Activated CD8-positive, alpha-beta memory T cell treated with anti-CD3 and anti-CD28 coated beads for 36 hours (primary cell): ENCODE results near the gene ZNF467. TPM values are rescaled to one million over a fixed set of nuclear protein-coding genes. Genes with fewer than 3 reads are reported as not detected.

ENCODE experiments used
- CTCF ChIA-PET: fragments of 350-600 bp; sonication (Branson Sonifier 250); formaldehyde crosslinking; loops from one replicate; lab custom pipeline; 2021; ENCODE audit warnings: antibody characterized with exemption; lab: Charles Lee
- POLR2A ChIA-PET: fragments of 350-600 bp; sonication (Branson Sonifier 250); formaldehyde crosslinking; loops from one replicate; lab custom pipeline; 2021; ENCODE audit warnings: antibody characterized with exemption; lab: Charles Lee
- total RNA-seq, 2 experiments: library from RNA; stranded (reverse); gene quantifications; one replicate each; pipeline ENCODE4 v1.2.3, GENCODE V29; 2021

ZNF467 gene
- total RNA-seq, 2 experiments from 2014 or later, result not detected

- ChIA-PET CTCF (no interaction called here), POLR2A (no interaction called here)
Observed at GRCh38 chr7:149811831-149812490, 38.6 kb upstream of the ZNF467 start.

DNA sequence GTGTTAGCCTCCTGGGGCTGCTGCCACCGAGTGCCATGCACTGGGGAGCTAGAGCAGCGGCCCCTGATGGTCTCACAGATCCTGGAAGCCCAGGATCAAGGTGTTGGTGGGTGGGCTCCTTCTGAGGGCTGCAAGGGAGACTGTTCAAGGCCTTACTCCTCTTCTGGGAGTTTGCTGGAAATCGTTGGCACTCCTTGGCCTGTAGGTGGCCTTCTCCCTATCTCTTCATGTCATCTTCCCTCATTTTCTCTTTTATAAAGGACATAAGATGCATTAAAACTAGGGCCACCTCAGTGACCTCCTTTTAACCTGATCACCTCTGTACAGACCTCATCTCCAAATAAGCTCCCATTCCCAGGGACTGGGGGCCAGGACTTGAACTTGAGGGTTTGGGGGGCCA, 37.8 kb upstream of the ZNF467 start:
- CTCF ChIA-PET, result no interaction called here
- POLR2A ChIA-PET, result no interaction called here

DNA sequence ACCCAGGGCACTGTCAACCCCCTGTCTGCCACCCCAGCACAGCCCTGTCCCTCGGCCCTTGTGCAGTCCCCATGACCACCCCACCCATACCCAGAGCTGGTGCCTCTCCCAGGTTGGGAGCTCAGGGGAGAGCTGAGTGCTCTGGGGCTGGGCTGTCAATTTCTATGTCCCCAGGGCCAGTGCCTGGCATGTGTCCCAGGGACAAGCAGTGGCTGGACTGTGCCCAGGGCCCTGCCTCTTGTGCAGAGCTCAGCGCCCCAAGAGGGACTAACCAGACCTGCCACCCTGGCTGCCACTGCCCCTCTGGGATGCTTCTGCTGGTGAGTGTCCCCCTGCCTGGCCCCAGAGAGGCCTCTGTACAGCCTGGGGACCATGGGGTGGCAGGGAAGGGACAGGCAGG, 35.8 kb upstream of the ZNF467 start:
- CTCF ChIA-PET, result no interaction called here

GRCh38 chr7:149808311-149808710, 34.9 kb upstream of the ZNF467 start:
- CTCF ChIA-PET, result interaction anchor here (1.0 kb wide), 1 partner anchor 146 kb away, joined by 3 read pairs; no protein-coding TSS in a partner anchor
- POLR2A ChIA-PET, result no interaction called here

More for the DNA sequence above, 35.8 kb upstream of the ZNF467 start:
- POLR2A ChIA-PET, result no interaction called here

DNA sequence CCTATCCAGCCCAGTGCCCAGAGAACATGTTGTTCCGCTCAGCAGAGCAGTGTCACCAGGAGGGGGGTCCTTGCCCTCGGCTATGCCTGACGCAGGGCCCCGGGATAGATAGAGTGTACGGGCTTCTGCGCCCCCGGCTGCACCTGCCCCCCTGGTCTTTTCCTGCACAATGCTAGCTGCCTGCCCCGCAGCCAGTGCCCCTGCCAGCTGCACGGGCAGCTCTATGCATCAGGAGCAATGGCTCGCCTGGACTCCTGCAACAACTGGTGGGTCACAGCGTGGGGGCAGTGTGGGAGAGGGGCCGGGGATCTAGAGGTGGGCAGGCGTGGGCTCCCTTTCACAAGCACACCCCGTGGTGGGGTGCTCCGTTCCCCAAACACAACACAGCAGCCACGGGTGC, 33.3 kb upstream of the ZNF467 start:
- POLR2A ChIA-PET, result no interaction called here
- CTCF ChIA-PET, result interaction anchor here (0.9 to 1.1 kb wide), 3 partner anchors 11 to 144 kb away, joined by 3 to 4 read pairs (median 3); no protein-coding TSS in a partner anchor

- CTCF ChIA-PET, result no interaction called here
- POLR2A ChIA-PET, result no interaction called here
Observed at GRCh38 chr7:149804106-149804505, 30.7 kb upstream of the ZNF467 start.

DNA sequence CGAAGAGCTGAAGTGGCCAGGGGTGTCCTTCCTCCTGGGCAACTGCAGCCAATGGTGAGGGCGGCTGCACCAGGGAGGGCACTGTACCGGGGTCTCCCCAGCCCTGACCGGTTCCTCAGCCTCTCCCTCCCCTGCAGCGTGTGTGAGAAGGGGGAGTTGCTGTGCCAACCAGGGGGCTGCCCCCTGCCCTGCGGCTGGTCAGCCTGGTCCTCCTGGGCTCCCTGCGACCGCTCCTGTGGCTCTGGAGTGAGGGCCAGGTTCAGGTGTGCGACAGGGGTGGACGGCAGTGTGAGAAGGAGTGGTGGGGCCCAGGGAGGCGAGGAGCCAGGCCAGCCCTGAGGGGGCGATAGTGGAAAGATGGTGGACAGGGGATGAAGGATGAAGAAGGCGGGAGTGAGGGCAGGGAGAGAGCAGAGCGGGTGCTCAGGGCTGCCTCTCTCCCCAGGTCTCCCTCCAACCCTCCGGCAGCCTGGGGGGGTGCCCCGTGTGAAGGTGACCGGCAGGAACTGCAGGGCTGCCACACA, 30.2 kb upstream of the ZNF467 start:
- ChIA-PET CTCF (no interaction called here), POLR2A (no interaction called here)

- CTCF ChIA-PET, result no interaction called here
- POLR2A ChIA-PET, result no interaction called here
Observed at GRCh38 chr7:149802966-149803365, 29.6 kb upstream of the ZNF467 start.

- ChIA-PET POLR2A (no interaction called here), CTCF (interaction anchor here (0.8 kb wide), 1 partner anchor 51 kb away, joined by 3 read pairs; no protein-coding TSS in a partner anchor)
Observed at GRCh38 chr7:149801816-149802215, 28.4 kb upstream of the ZNF467 start.

GRCh38 chr7:149801002-149801566, 27.7 kb upstream of the ZNF467 start:
- ChIA-PET CTCF (interaction anchor here (0.8 kb wide), 1 partner anchor 50 kb away, joined by 3 read pairs; no protein-coding TSS in a partner anchor), POLR2A (no interaction called here)

- POLR2A ChIA-PET, result no interaction called here
- CTCF ChIA-PET, result interaction anchor here (0.7 to 1.6 kb wide), 4 partner anchors 29 to 137 kb away, joined by 3 to 7 read pairs (median 4); no protein-coding TSS in a partner anchor
Observed at GRCh38 chr7:149800169-149800555, 26.8 kb upstream of the ZNF467 start.

- ChIA-PET POLR2A (no interaction called here), CTCF (interaction anchor here (0.7 to 1.6 kb wide), 4 partner anchors 29 to 137 kb away, joined by 3 to 7 read pairs (median 4); no protein-coding TSS in a partner anchor)
Observed at GRCh38 chr7:149799397-149800168, 26.2 kb upstream of the ZNF467 start.

DNA sequence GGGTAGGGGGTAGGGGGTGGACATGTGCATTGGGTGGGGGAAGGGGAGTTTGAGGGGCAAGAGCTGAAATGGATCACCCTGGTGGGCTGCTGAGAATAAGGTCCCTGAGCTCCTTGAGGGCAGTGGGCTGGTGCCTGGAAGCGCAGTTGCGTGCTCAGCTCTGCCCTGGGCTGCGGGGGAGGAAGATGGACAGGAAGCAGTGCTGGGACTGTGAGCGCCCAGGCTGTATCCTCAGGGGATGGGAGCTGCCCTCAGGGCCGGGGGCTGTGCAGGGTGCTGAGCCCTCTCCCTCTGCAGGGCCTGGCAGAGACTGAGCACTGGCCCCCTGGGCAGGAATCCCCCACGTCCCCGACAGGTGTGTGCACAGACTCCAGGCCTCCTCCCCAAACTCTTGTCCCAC, 24.4 kb upstream of the ZNF467 start:
- POLR2A ChIA-PET, result no interaction called here
- CTCF ChIA-PET, result interaction anchor here (1.1 kb wide), 1 partner anchor 135 kb away, joined by 3 read pairs; no protein-coding TSS in a partner anchor

- POLR2A ChIA-PET, result no interaction called here
- CTCF ChIA-PET, result no interaction called here
Observed at GRCh38 chr7:149796287-149796860, 23.0 kb upstream of the ZNF467 start.

DNA sequence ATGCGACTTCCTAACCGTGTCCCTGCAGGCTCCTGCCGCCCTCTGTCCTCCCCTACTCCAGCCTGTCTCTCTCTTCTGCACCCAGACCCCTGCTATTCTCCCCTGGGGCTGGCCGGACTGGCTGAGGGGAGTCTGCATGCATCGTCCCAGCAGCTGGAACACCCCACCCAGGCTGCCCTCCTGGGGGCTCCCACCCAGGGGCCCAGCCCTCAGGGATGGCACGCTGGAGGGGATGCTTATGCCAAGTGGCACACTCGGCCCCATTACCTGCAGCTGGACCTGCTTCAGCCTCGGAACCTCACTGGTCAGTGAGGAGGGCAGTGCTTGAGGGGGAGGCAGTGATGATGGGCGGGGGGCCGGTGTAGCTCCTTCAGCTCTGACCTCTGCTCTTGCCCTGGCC, 21.7 kb upstream of the ZNF467 start:
- ChIA-PET POLR2A (no interaction called here), CTCF (interaction anchor here (0.5 kb wide), 1 partner anchor 23 kb away, joined by 6 read pairs; no protein-coding TSS in a partner anchor)

GRCh38 chr7:149794661-149795060, 21.3 kb upstream of the ZNF467 start:
- POLR2A ChIA-PET, result no interaction called here
- CTCF ChIA-PET, result interaction anchor here (0.5 kb wide), 1 partner anchor 22 kb away, joined by 6 read pairs; no protein-coding TSS in a partner anchor

DNA sequence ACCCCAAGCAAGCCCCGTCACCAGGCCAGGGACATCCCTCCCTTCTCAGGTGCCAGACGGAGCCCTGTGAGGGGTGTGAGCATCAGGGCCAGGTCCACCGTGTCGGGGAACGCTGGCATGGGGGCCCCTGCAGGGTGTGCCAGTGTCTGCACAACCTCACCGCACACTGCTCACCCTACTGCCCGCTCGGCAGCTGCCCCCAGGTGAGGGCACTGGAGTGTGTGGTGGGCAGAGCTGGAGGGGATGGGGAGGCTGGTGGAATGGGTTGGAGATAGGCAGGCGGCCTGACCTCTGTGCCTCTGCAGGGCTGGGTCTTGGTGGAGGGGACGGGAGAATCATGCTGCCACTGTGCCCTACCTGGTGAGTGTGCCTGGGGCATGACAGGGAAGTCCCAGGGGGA, 19.9 kb upstream of the ZNF467 start:
- POLR2A ChIA-PET, result no interaction called here
- CTCF ChIA-PET, result no interaction called here

- ChIA-PET POLR2A (no interaction called here), CTCF (no interaction called here)
Observed at GRCh38 chr7:149792220-149792595, 18.8 kb upstream of the ZNF467 start.

- ChIA-PET CTCF (no interaction called here), POLR2A (no interaction called here)
Observed at GRCh38 chr7:149791411-149792219, 18.2 kb upstream of the ZNF467 start.
